Mucosa of descending colon (tissue), 3 donors: ENCODE measurements around the gene MUC5B. TPM values are rescaled to one million over a fixed set of nuclear protein-coding genes. Genes with fewer than 3 reads are reported as not detected.
"Not testable (repeated sequence)": the region's sequence is repeated elsewhere in the genome, so short reads cannot be mapped to it uniquely, and the experiment has no call there.

Experiments used
- ATAC-seq: fragments of 200-7000 bp; cut with Tn5 transposase; one replicate; pipeline ENCODE4 v1.9.1; 2020; ENCODE audit warnings: mild to moderate bottlenecking, moderate library complexity
- DNase-seq, 3 donors: peaks; one replicate each; pipeline ENCODE4 v3.0.0-alpha.2; 2020
- H3K36me3 ChIP-seq: fragments of 200-600 bp; one replicate; pipeline ENCODE4 v1.8.0; 2021; ENCODE audit warnings: low read depth, mild to moderate bottlenecking
- H3K4me1 ChIP-seq: fragments of 200-600 bp; one replicate; pipeline ENCODE4 v1.8.0; 2021; ENCODE audit warnings: low read depth, mild to moderate bottlenecking
- H3K4me3 ChIP-seq: fragments of 200-600 bp; one replicate; pipeline ENCODE4 v1.8.0; 2021; ENCODE audit warnings: mild to moderate bottlenecking
- H3K9me3 ChIP-seq: fragments of 200-600 bp; one replicate; pipeline ENCODE4 v1.8.0; 2021; ENCODE audit warnings: mild to moderate bottlenecking
- intact Hi-C, 2 donors: fragments of 100-400 bp; cut with DNase I in 1 of 2; cut with micrococcal nuclease in 1 of 2; formaldehyde crosslinking; loops; one replicate each; pipeline versions ENCODE4 v1.11.0 to v1.11.1; 2022; cut with DNase I, micrococcal nuclease
- total RNA-seq, 3 donors: library from RNA; stranded (reverse); fragmentation: NEBNext Ultra II Directional in 2 of 3; extraction: Animal tissue kit (Norgen Biotek cat#: 25700) in 2 of 3; gene quantifications; one replicate each; pipeline versions ENCODE4 v1.2.1 to v1.2.4, GENCODE V29; 2021 to 2023
- TF ChIP-seq, protein P1 (sequence below): fragments of 200-600 bp; IDR thresholded peaks from one replicate; pipeline ENCODE4 v1.8.0; 2022; ENCODE audit warnings: antibody characterized with exemption, mild to moderate bottlenecking
- donor health status: DM: no; HTN: no; CAD: no; lungs with moderate emphysema.
- donor health status: DM: no; HTN: no; CAD: no.
- donor health status: DM: no; HTN: yes; CAD: no.

The MUC5B gene
- total RNA-seq, 3 donors from 2014 or later: 133 to 431 (median 135) TPM

DNA sequence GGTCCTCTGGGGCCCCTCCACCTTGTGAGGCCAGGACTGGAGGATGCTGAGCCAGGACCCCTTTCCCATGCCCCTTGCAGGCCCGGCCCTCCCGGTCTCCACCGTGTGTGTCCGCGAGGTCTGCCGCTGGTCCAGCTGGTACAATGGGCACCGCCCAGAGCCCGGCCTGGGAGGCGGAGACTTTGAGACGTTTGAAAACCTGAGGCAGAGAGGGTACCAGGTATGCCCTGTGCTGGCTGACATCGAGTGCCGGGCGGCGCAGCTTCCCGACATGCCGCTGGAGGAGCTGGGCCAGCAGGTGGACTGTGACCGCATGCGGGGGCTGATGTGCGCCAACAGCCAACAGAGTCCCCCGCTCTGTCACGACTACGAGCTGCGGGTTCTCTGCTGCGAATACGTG, 17.9 kb downstream of the MUC5B start:
- intact Hi-C loops: no loop called here
- DNase-seq (no peak), ATAC-seq (no peak)
- TF ChIP-seq, protein P1, sequence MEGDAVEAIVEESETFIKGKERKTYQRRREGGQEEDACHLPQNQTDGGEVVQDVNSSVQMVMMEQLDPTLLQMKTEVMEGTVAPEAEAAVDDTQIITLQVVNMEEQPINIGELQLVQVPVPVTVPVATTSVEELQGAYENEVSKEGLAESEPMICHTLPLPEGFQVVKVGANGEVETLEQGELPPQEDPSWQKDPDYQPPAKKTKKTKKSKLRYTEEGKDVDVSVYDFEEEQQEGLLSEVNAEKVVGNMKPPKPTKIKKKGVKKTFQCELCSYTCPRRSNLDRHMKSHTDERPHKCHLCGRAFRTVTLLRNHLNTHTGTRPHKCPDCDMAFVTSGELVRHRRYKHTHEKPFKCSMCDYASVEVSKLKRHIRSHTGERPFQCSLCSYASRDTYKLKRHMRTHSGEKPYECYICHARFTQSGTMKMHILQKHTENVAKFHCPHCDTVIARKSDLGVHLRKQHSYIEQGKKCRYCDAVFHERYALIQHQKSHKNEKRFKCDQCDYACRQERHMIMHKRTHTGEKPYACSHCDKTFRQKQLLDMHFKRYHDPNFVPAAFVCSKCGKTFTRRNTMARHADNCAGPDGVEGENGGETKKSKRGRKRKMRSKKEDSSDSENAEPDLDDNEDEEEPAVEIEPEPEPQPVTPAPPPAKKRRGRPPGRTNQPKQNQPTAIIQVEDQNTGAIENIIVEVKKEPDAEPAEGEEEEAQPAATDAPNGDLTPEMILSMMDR: no peak
- peaks cover 23% of the 10 kb centered on the region for H3K4me1 ChIP-seq
- H3K4me3 ChIP-seq: no peak overlapping the region
- H3K9me3 ChIP-seq: no peaks in the 10 kb centered on the region
- H3K36me3 ChIP-seq: no peaks in the 10 kb centered on the region

GRCh38 chr11:1241706-1242105, 18.8 kb downstream of the MUC5B start:
- peaks cover 14% of the 10 kb centered on the region for H3K4me1 ChIP-seq
- intact Hi-C loops: no loop called here
- H3K36me3 ChIP-seq: no peaks in the 10 kb centered on the region
- DNase-seq (no peak), ATAC-seq (no peak)
- no peak overlapping the region for H3K4me3 ChIP-seq
- no peaks in the 10 kb centered on the region for H3K9me3 ChIP-seq
- TF ChIP-seq, protein P1: no peak

DNA sequence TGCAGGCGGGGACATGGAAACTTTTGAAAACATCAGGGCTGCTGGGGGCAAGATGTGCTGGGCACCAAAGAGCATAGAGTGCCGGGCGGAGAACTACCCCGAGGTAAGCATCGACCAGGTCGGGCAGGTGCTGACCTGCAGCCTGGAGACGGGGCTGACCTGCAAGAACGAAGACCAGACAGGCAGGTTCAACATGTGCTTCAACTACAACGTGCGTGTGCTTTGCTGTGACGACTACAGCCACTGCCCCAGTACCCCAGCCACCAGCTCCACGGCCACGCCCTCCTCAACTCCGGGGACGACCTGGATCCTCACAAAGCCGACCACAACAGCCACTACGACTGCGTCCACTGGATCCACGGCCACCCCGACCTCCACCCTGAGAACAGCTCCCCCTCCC, 19.4 kb downstream of the MUC5B start:
- DNase-seq (no peak), ATAC-seq (no peak)
- TF ChIP-seq, protein P1: no peak
- H3K36me3 ChIP-seq: no peaks in the 10 kb centered on the region
- H3K4me1 ChIP-seq: peaks cover 13% of the 10 kb centered on the region
- intact Hi-C loops: no loop called here
- no peak overlapping the region for H3K4me3 ChIP-seq
- H3K9me3 ChIP-seq: no peaks in the 10 kb centered on the region

DNA sequence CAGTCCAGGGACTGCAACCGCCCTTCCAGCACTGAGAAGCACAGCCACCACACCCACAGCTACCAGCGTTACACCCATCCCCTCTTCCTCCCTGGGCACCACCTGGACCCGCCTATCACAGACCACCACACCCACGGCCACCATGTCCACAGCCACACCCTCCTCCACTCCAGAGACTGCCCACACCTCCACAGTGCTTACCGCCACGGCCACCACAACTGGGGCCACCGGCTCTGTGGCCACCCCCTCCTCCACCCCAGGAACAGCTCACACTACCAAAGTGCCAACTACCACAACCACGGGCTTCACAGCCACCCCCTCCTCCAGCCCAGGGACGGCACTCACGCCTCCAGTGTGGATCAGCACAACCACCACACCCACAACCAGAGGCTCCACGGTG, 19.9 kb downstream of the MUC5B start:
- H3K36me3 ChIP-seq, H3K4me3 ChIP-seq, H3K9me3 ChIP-seq, ATAC-seq, DNase-seq, intact Hi-C loops, H3K4me1 ChIP-seq: not testable (repeated sequence)

GRCh38 chr11:1243521-1243920, 20.7 kb downstream of the MUC5B start:
- DNase-seq, H3K36me3 ChIP-seq, ATAC-seq, H3K9me3 ChIP-seq, H3K4me1 ChIP-seq, H3K4me3 ChIP-seq, intact Hi-C loops: not testable (repeated sequence)

DNA sequence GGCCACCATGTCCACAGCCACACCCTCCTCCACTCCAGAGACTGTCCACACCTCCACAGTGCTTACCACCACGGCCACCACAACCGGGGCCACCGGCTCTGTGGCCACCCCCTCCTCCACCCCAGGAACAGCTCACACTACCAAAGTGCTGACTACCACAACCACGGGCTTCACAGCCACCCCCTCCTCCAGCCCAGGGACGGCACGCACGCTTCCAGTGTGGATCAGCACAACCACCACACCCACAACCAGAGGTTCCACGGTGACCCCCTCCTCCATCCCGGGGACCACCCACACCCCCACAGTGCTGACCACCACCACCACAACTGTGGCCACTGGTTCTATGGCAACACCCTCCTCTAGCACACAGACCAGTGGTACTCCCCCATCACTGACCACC, 21.7 kb downstream of the MUC5B start:
- intact Hi-C loops, H3K9me3 ChIP-seq, H3K4me1 ChIP-seq, H3K4me3 ChIP-seq, H3K36me3 ChIP-seq, ATAC-seq: not testable (repeated sequence)
- peak in 1 of 3 donors; percentile 34 for DNase-seq

GRCh38 chr11:1245717-1246116, 22.9 kb downstream of the MUC5B start:
- H3K9me3 ChIP-seq, H3K36me3 ChIP-seq, H3K4me3 ChIP-seq, intact Hi-C loops, H3K4me1 ChIP-seq: not testable (repeated sequence)
- DNase-seq: peak in 1 of 3 donors; percentile 51
- peak; percentile 35 for ATAC-seq

GRCh38 chr11:1246301-1246700, 23.4 kb downstream of the MUC5B start:
- H3K9me3 ChIP-seq, intact Hi-C loops, H3K4me1 ChIP-seq, H3K36me3 ChIP-seq, H3K4me3 ChIP-seq: not testable (repeated sequence)
- ATAC-seq: peak; percentile 66
- DNase-seq: peak; percentile 69 to 73 (median 71)

GRCh38 chr11:1247026-1247425, 24.2 kb downstream of the MUC5B start:
- H3K9me3 ChIP-seq, H3K4me1 ChIP-seq, H3K4me3 ChIP-seq, H3K36me3 ChIP-seq, ATAC-seq, intact Hi-C loops: not testable (repeated sequence)
- DNase-seq: peak in 1 of 3 donors; percentile 26

GRCh38 chr11:1248951-1249350, 26.1 kb downstream of the MUC5B start:
- H3K9me3 ChIP-seq, H3K36me3 ChIP-seq, ATAC-seq, H3K4me3 ChIP-seq, H3K4me1 ChIP-seq, intact Hi-C loops: not testable (repeated sequence)
- peak in 1 of 3 donors; percentile 27 for DNase-seq

GRCh38 chr11:1250411-1250810, 27.5 kb downstream of the MUC5B start:
- H3K4me3 ChIP-seq, H3K36me3 ChIP-seq, intact Hi-C loops, H3K4me1 ChIP-seq, H3K9me3 ChIP-seq, ATAC-seq: not testable (repeated sequence)
- DNase-seq: peak in 1 of 3 donors; percentile 36
